ENCODE results near the gene TESMIN. TPM values are rescaled to one million over a fixed set of nuclear protein-coding genes. Genes with fewer than 3 reads are reported as not detected.

Gene TESMIN
- total RNA-seq, 1 experiment from 2014 or later, result 24.8 TPM

DNA sequence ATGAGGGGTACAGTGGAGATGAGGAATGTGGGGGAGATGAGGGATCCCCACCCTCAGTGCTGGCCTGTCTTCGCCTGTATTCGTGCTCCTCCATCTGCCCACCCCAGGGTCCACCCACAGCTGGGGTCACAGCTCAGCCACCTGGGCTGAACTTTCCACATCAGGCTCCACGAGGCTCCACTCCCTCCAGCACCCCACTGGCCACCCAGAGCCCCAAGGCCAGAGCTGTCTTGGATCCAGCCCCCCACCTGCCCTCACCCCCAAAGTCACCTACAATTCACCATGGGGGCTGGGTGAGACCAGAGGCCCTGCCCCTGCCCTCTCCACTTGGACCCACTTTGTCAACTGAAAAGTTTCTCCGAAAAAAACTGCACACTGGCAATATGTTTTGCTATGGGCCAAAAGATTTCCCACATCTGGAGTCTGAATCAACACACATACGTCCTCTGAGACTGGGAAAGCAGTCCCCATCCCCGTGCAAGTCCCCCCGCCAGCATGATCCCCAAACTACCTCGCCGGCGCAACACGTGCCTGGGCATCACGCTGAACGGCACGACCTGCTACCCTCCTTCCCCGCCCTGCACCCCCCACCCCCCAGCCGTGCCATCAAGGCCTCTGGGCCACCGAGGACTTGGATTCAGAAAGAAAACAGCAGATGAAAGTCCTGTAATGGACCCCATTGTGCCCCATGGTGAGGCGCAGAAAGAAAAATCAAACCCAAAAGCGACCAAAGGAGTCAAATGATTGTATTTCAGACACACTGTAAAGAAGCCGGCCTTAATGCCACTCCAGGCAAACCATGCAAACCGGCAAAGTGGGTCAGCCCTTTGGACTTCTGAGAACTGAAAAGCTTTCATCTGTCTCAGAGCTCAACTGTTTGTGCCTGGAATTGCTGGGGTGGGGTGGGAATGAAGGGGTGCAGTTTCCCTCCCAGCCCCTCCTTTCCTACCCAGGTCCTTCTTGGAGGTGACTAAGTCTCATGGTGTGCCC lies 83.5 kb downstream of the TESMIN start:
- ATAC-seq (no peak), DNase-seq (ENCODE audit: low read depth, low spot score) (no peak)
- H3K27ac ChIP-seq (ENCODE audit: low read depth, low read length), result no peak overlapping the region
- no TSS peak for BruUV-seq (replicated peaks)
- H3K27me3 ChIP-seq (ENCODE audit: insufficient read depth, low read length), result no peaks in the 10 kb centered on the region; the same call in 1 of the 2 replicates
- H3K4me3 ChIP-seq (replicated peaks in 1 of 2; ENCODE audit: low read depth in 1 of 2, low read length in 2 of 2), result no peak overlapping the region
- no peaks in the 10 kb centered on the region for H3K9me2 ChIP-seq (ENCODE audit: insufficient read depth)
- ChIA-PET POLR2A (no interaction called here), CTCF (no interaction called here), RAD21 (ENCODE audit: low non-redundant PET in 1 of 2, low total read pairs in 2 of 2, uncharacterized antibody in 2 of 2, unreplicated experiment in 2 of 2) (no interaction called here)
- intact Hi-C loops (cut with micrococcal nuclease), result no loop called here
- H3K4me2 ChIP-seq (ENCODE audit: low read length), result no peak overlapping the region
- no peaks in the 10 kb centered on the region for H3K9me3 ChIP-seq (ENCODE audit: control insufficient read depth in 1 of 2, insufficient read depth in 1 of 2, low read depth in 1 of 2, low read length in 2 of 2)
- no peak overlapping the region for H2AFZ ChIP-seq (ENCODE audit: low read depth, low read length, poor library complexity, severe bottlenecking)
- no peaks in the 10 kb centered on the region for H3K79me2 ChIP-seq (ENCODE audit: insufficient read depth, low read length)
- H3K9ac ChIP-seq (ENCODE audit: low read length), result no peak overlapping the region
- no peaks in the 10 kb centered on the region for H3K36me3 ChIP-seq (ENCODE audit: control insufficient read depth in 1 of 2, insufficient read depth in 2 of 2, low read length in 2 of 2)
- no peaks in the 10 kb centered on the region for H4K20me1 ChIP-seq (ENCODE audit: insufficient read depth)
- no peaks in the 10 kb centered on the region for H3K4me1 ChIP-seq (ENCODE audit: control insufficient read depth in 1 of 2, insufficient read depth in 2 of 2, low read length in 2 of 2)
- TF ChIP-seq EZH2 (IDR thresholded peaks at IDR 0.05), result no peak
- no peak for TF ChIP-seq POLR2A (IDR thresholded peaks at IDR 0.05; ENCODE audit: borderline replicate concordance, extremely low read depth, insufficient read depth, insufficient read length)
- TF ChIP-seq JUND (IDR thresholded peaks at IDR 0.05), result no peak
- TF ChIP-seq, protein P1, sequence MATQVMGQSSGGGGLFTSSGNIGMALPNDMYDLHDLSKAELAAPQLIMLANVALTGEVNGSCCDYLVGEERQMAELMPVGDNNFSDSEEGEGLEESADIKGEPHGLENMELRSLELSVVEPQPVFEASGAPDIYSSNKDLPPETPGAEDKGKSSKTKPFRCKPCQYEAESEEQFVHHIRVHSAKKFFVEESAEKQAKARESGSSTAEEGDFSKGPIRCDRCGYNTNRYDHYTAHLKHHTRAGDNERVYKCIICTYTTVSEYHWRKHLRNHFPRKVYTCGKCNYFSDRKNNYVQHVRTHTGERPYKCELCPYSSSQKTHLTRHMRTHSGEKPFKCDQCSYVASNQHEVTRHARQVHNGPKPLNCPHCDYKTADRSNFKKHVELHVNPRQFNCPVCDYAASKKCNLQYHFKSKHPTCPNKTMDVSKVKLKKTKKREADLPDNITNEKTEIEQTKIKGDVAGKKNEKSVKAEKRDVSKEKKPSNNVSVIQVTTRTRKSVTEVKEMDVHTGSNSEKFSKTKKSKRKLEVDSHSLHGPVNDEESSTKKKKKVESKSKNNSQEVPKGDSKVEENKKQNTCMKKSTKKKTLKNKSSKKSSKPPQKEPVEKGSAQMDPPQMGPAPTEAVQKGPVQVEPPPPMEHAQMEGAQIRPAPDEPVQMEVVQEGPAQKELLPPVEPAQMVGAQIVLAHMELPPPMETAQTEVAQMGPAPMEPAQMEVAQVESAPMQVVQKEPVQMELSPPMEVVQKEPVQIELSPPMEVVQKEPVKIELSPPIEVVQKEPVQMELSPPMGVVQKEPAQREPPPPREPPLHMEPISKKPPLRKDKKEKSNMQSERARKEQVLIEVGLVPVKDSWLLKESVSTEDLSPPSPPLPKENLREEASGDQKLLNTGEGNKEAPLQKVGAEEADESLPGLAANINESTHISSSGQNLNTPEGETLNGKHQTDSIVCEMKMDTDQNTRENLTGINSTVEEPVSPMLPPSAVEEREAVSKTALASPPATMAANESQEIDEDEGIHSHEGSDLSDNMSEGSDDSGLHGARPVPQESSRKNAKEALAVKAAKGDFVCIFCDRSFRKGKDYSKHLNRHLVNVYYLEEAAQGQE (IDR thresholded peaks at IDR 0.05; ENCODE audit: low read depth), result no peak
- no peak for TF ChIP-seq SRF (IDR thresholded peaks at IDR 0.05; ENCODE audit: low read depth)
- no peak for TF ChIP-seq EGR1 (IDR thresholded peaks at IDR 0.05; ENCODE audit: low read depth)
- TF ChIP-seq CEBPB (IDR thresholded peaks at IDR 0.05; ENCODE audit: low read depth), result no peak
- TF ChIP-seq RAD21 (IDR thresholded peaks at IDR 0.05; ENCODE audit: low read depth), result no peak
- TF ChIP-seq ELF1 (IDR thresholded peaks at IDR 0.05; ENCODE audit: borderline replicate concordance, low read depth), result no peak
- TF ChIP-seq EZH2phosphoT487 (IDR thresholded peaks at IDR 0.05; ENCODE audit: borderline replicate concordance), result no peak
